GM12878 (cell line): ENCODE data around the gene HOXA1. TPM values are rescaled to one million over a fixed set of nuclear protein-coding genes. Genes with fewer than 3 reads are reported as not detected.

Experiments
- ATAC-seq: fragments of 200-7000 bp; cut with Tn5 transposase; 3 replicates; pipeline ENCODE4 v1.9.1; 2020; ENCODE audit warnings: mild to moderate bottlenecking, moderate library complexity
- BruUV-seq: library from RNA; stranded (reverse); fragments of 400-500 nt; replicated peaks from 2 replicates; lab custom pipeline; 2021; lab: Mats Ljungman, UMichigan
- CTCF ChIA-PET: fragments of 300-600 bp; sonication (Branson Sonifier 250); formaldehyde crosslinking; extraction: SDS; loops from one replicate; lab custom pipeline; 2021; ENCODE audit warnings: inconsistent platforms; lab: Yijun Ruan, JAX
- POLR2A ChIA-PET: fragments of 350-600 bp; formaldehyde crosslinking; extraction: SDS; loops from one replicate; lab custom pipeline; 2021; ENCODE audit warnings: inconsistent platforms; lab: Charles Lee
- RAD21 ChIA-PET: fragments of 300-600 bp; sonication (Branson Sonifier 250); formaldehyde crosslinking; loops from one replicate; lab custom pipeline; 2023; ENCODE audit warnings: antibody characterized with exemption; ENCODE audit not compliant: unreplicated experiment; lab: Charles Lee
- SMC1A ChIA-PET: fragments of 300-600 bp; sonication (Branson Sonifier 250); formaldehyde crosslinking; loops from one replicate; lab custom pipeline; 2023; ENCODE audit not compliant: unreplicated experiment, uncharacterized antibody; lab: Charles Lee
- DNase-seq: peaks from one replicate; pipeline ENCODE4 v3.0.0-alpha.2; 2011; ENCODE audit warnings: low read depth, low spot score
- FAIRE-seq: peaks from 3 replicates; lab custom pipeline; 2011; peaks lifted over from hg19 to GRCh38; lab: Jason Lieb, UNC
- H2AFZ ChIP-seq: 2 replicates; pipeline ENCODE4 v1.6.0; 2011; ENCODE audit warnings: low read depth, low read length, control low read depth; ENCODE audit not compliant: control insufficient read depth
- H3K27ac ChIP-seq: 2 replicates; pipeline ENCODE4 v1.5.1; 2011; ENCODE audit warnings: control low read depth; ENCODE audit not compliant: control insufficient read depth, insufficient read depth
- H3K27me3 ChIP-seq, 2 experiments: replicated peaks in 1 of 2; 2 replicates each; pipeline versions ENCODE4 v1.6.0 to v1.6.1; 2011; ENCODE audit warnings: low read length in 1 of 2; ENCODE audit not compliant: control insufficient read depth in 2 of 2, insufficient read depth in 2 of 2
- H3K36me3 ChIP-seq, 2 experiments: 2 replicates each; pipeline ENCODE4 v1.5.1; 2011; ENCODE audit warnings: low read length in 1 of 2; ENCODE audit not compliant: control insufficient read depth in 2 of 2, insufficient read depth in 2 of 2
- H3K4me1 ChIP-seq: 2 replicates; pipeline ENCODE4 v1.6.1; 2011; ENCODE audit warnings: mild to moderate bottlenecking, low read length, moderate library complexity, mixed read lengths; ENCODE audit not compliant: control insufficient read depth, insufficient read depth
- H3K4me2 ChIP-seq: 2 replicates; pipeline ENCODE4 v1.6.0; 2011; ENCODE audit warnings: control low read depth; ENCODE audit not compliant: control insufficient read depth, insufficient read depth
- H3K4me3 ChIP-seq: fragments of 200-600 bp; sonication (generic); 2 replicates; pipeline ENCODE4 v1.5.1; 2016
- H3K79me2 ChIP-seq: 2 replicates; pipeline ENCODE4 v1.6.0; 2011; ENCODE audit warnings: low read length; ENCODE audit not compliant: control insufficient read depth, insufficient read depth
- H3K9ac ChIP-seq: 2 replicates; pipeline ENCODE4 v1.8.0; 2011; ENCODE audit warnings: low read length, control low read depth, mixed read lengths; ENCODE audit not compliant: control insufficient read depth, insufficient read depth
- H3K9me3 ChIP-seq: replicated peaks from 3 replicates; pipeline ENCODE4 v1.5.1; 2011; ENCODE audit warnings: mild to moderate bottlenecking, low read length; ENCODE audit not compliant: control insufficient read depth, insufficient read depth
- H4K20me1 ChIP-seq: 2 replicates; pipeline ENCODE4 v1.6.0; 2011; ENCODE audit not compliant: control insufficient read depth, insufficient read depth
- BRCA1 ChIP-seq: IDR thresholded peaks from 2 replicates; pipeline ENCODE4 v1.6.1; 2011; ENCODE audit warnings: low read depth, low read length, improper control_type of control experiment
- CHD4 ChIP-seq: fragments of 200-600 bp; sonication (generic); IDR thresholded peaks from 2 replicates; pipeline ENCODE4 v1.6.1; 2016; ENCODE audit warnings: mild to moderate bottlenecking
- ESRRA ChIP-seq: IDR thresholded peaks from 2 replicates; pipeline ENCODE4 v1.6.1; 2012; ENCODE audit warnings: mild to moderate bottlenecking, low read length, improper control_type of control experiment
- WGBS: methylation state at CpG from one replicate; pipeline ENCODE4 v1.1.6; 2016; ENCODE audit warnings: low lambda C conversion rate; ENCODE audit not compliant: insufficient replicate concordance, insufficient coverage; ENCODE audit errors: missing lambda C conversion rate; 5-methylcytosine and 5-hydroxymethylcytosine counted together
- in situ Hi-C: fragments of 300-500 bp; cut with MboI; formaldehyde crosslinking; loops from 9 replicates; pipeline ENCODE4 v1.14.3; 2018; ENCODE audit warnings: mixed read lengths
- intact Hi-C: fragments of 100-400 bp; cut with micrococcal nuclease; formaldehyde crosslinking; loops from one replicate; pipeline ENCODE4 v1.14.2; 2022; ENCODE audit not compliant: unreplicated experiment
- polyA plus RNA-seq, 11 experiments: library from polyadenylated mRNA; depleted of rRNA in 4 of 11; unstranded in 6 of 11; stranded (reverse) in 5 of 11; fragments of >200 nt; fragmentation: Nextera tagmentation in 4 of 11; fragmentation: Illumina TruSeq in 1 of 11; extraction: Ambion mirVana in 4 of 11; extraction: Trizol in 1 of 11; gene quantifications; 1 replicate in 1 of 11; 2 replicates in 10 of 11; pipeline versions ENCODE4 v1.2.1 to v1.2.3, GENCODE V29; 2011 to 2016; ENCODE audit warnings: inconsistent platforms in 2 of 11, missing spikeins in 2 of 11, low read depth in 1 of 11
- total RNA-seq, 4 experiments: library from RNA; depleted of rRNA in 3 of 4; stranded (reverse); fragments of >200 nt in 3 of 4; fragmentation: Illumina TruSeq in 1 of 4; extraction: Trizol in 1 of 4; gene quantifications; 2 replicates each; pipeline versions ENCODE4 v1.2.1 to v1.2.3, GENCODE V29; 2013 to 2021
- TF ChIP-seq, protein P1 (sequence below): IDR thresholded peaks from 2 replicates; pipeline ENCODE4 v1.6.1; 2011; ENCODE audit warnings: borderline replicate concordance, low read depth, mild to moderate bottlenecking, moderate library complexity, mixed read lengths, low read length; ENCODE audit not compliant: insufficient read depth; ENCODE audit errors: extremely low read length

Gene HOXA1
- total and polyA plus RNA-seq, 10 of the 15 experiments (the other 5 are each of a cell fraction or from before 2014, with no cell fraction given), result 0.06 to 1.7 (median 0.18) TPM; not detected in 3

DNA sequence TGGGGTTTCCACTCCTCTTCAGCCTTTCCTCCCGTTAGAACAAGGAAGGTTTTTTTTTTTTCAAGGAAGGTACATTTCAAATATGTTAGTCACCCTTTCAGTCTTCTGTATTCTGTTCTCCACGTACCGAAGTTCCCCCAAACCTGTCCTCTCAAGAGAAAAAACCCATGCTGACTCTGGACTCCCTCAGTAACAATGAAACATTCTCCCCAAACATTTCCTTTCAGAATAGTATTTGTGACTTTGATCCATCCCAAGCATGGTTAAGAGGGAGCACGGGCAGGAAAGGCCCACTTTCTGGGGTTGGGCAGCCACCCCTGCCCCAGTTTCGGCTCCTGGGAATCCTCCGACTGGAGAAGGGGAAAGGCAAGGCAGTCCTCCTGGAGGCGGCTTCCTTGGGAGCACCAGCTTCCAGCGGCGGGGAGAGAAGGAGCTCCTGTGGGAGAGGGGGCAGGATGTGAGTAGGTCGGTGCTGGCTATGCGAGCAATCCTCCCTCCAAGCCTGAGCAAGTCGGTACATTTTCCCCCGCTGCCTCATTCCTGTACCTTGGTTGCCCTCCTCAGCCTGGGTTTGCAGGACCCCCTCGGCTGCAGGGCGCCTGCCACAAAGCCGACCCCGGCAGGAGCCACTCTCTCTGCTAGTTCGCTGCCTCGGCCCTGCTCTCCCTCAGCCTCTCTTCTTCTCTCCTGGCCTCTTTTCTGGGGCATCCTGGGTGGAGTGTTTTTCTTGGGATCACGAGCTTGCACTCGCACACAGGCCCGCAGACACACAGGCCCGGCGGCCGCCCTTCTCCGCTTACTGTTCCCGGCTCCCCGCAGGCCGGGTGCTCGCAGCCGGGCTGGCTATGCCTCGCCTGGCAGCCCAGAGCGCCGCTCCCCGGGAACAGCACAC is 2.1 kb upstream of the HOXA1 start:
- H2AFZ ChIP-seq, result no peak overlapping the region
- H3K27me3 ChIP-seq, result peaks cover 2 to 4% of the 10 kb centered on the region in 2 experiments
- ChIA-PET POLR2A (interaction anchor here (0.6 to 2.5 kb wide), 4 partner anchors 14 to 909 kb away, joined by 3 to 15 read pairs (median 3); no protein-coding TSS in a partner anchor), CTCF (interaction anchor here (1.0 to 2.2 kb wide), 4 partner anchors 25 to 244 kb away, joined by 3 to 10 read pairs (median 4); no protein-coding TSS in a partner anchor), SMC1A (interaction anchor here (1.0 to 7.9 kb wide), 8 partner anchors 11 to 417 kb away, joined by 3 to 110 read pairs (median 4); no protein-coding TSS in a partner anchor), RAD21 (interaction anchor here (0.6 to 2.4 kb wide), 4 partner anchors 14 to 803 kb away, joined by 3 to 23 read pairs (median 4); partner anchors contain the start of gene HOXA4)
- in situ Hi-C loops, result no loop called here
- no peak for DNase-seq
- no peaks in the 10 kb centered on the region for H3K79me2 ChIP-seq
- no peak for FAIRE-seq
- 89% methylated on average over 34 of the region's 35 CpGs for WGBS
- H4K20me1 ChIP-seq, result no peaks in the 10 kb centered on the region
- H3K9ac ChIP-seq, result no peak overlapping the region
- H3K9me3 ChIP-seq, result no peaks in the 10 kb centered on the region; the same call in 2 of the 3 replicates
- intact Hi-C loops, result loop anchor here (2.0 kb wide), 1 partner anchor 241 kb away; no protein-coding TSS in a partner anchor
- H3K36me3 ChIP-seq, result no peaks in the 10 kb centered on the region
- peaks cover 6% of the 10 kb centered on the region for H3K4me1 ChIP-seq
- H3K27ac ChIP-seq, result no peak overlapping the region
- H3K4me2 ChIP-seq, result peak overlapping the region; percentile 94; the same call in 1 of the 2 replicates
- BruUV-seq, result no TSS peak
- no peak for TF ChIP-seq CHD4
- TF ChIP-seq BRCA1, result no peak
- TF ChIP-seq ESRRA, result no peak
- TF ChIP-seq, protein P1, sequence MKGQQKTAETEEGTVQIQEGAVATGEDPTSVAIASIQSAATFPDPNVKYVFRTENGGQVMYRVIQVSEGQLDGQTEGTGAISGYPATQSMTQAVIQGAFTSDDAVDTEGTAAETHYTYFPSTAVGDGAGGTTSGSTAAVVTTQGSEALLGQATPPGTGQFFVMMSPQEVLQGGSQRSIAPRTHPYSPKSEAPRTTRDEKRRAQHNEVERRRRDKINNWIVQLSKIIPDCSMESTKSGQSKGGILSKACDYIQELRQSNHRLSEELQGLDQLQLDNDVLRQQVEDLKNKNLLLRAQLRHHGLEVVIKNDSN, result no peak
- peak overlapping the region; percentile 92; the same call in 1 of the 2 replicates for H3K4me3 ChIP-seq
- no peak for ATAC-seq
